Activated CD8-positive, alpha-beta memory T cell treated with anti-CD3 and anti-CD28 coated beads, Interleukin-2, amount 50 U/mL, for 24 hours (primary cell): ENCODE data around the gene BCL2A1.
"Not testable (repeated sequence)": the region's sequence is repeated elsewhere in the genome, so short reads cannot be mapped to it uniquely, and the experiment has no call there.

Experiments used
- DNase-seq: peaks from one replicate; pipeline ENCODE4 v3.0.0-alpha.2; 2020; ENCODE audit errors: extremely low read depth

BCL2A1 gene

GRCh38 chr15:79989183-79989582 is 18.2 kb upstream of the BCL2A1 start:
- DNase-seq = no peak

- no peak for DNase-seq
These were observed 17.6 kb upstream of the BCL2A1 start for GRCh38 chr15:79988448-79989117.

GRCh38 chr15:79987969-79988368 is 17.0 kb upstream of the BCL2A1 start:
- no peak for DNase-seq

GRCh38 chr15:79987569-79987955 is 16.6 kb upstream of the BCL2A1 start:
- no peak for DNase-seq

GRCh38 chr15:79981831-79982455 is 10.9 kb upstream of the BCL2A1 start:
- no peak for DNase-seq

- DNase-seq = no peak
These were observed 7.9 kb upstream of the BCL2A1 start for GRCh38 chr15:79978655-79979514.

- DNase-seq = no peak
These were observed 7.3 kb upstream of the BCL2A1 start for GRCh38 chr15:79978260-79978654.

GRCh38 chr15:79977431-79978054 is 6.5 kb upstream of the BCL2A1 start:
- no peak for DNase-seq

GRCh38 chr15:79973456-79974195 is 2.6 kb upstream of the BCL2A1 start:
- no peak for DNase-seq

- DNase-seq = no peak
These were observed 1.9 kb upstream of the BCL2A1 start for GRCh38 chr15:79972863-79973262.

GRCh38 chr15:79970181-79970580 is 815 bp downstream of the BCL2A1 start:
- DNase-seq = no peak

- no peak for DNase-seq
These were observed 1.9 kb downstream of the BCL2A1 start for GRCh38 chr15:79969146-79969545.

- DNase-seq = no peak
These were observed 3.5 kb downstream of the BCL2A1 start for GRCh38 chr15:79967298-79968182.

- no peak for DNase-seq
These were observed 4.2 kb downstream of the BCL2A1 start for GRCh38 chr15:79966634-79967297.

GRCh38 chr15:79965846-79966630 is 5.0 kb downstream of the BCL2A1 start:
- no peak for DNase-seq

GRCh38 chr15:79964232-79964805 is 6.7 kb downstream of the BCL2A1 start:
- DNase-seq = no peak

- not testable (repeated sequence) for DNase-seq
These were observed 8.1 kb downstream of the BCL2A1 start for GRCh38 chr15:79962921-79963320.

- no peak for DNase-seq
These were observed 8.8 kb downstream of the BCL2A1 start for GRCh38 chr15:79962178-79962577.
